Measurements from ENCODE around the gene MRPS7.

- TF ChIP-seq, protein P1, sequence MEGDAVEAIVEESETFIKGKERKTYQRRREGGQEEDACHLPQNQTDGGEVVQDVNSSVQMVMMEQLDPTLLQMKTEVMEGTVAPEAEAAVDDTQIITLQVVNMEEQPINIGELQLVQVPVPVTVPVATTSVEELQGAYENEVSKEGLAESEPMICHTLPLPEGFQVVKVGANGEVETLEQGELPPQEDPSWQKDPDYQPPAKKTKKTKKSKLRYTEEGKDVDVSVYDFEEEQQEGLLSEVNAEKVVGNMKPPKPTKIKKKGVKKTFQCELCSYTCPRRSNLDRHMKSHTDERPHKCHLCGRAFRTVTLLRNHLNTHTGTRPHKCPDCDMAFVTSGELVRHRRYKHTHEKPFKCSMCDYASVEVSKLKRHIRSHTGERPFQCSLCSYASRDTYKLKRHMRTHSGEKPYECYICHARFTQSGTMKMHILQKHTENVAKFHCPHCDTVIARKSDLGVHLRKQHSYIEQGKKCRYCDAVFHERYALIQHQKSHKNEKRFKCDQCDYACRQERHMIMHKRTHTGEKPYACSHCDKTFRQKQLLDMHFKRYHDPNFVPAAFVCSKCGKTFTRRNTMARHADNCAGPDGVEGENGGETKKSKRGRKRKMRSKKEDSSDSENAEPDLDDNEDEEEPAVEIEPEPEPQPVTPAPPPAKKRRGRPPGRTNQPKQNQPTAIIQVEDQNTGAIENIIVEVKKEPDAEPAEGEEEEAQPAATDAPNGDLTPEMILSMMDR (conservative IDR thresholded peaks at IDR 0.05 in 1 of 2, IDR thresholded peaks at IDR 0.05 in 1 of 2; ENCODE audit: low read depth in 1 of 2, low read length in 2 of 2): peak; percentile 3 to 20
- TF ChIP-seq EZH2 (IDR thresholded peaks at IDR 0.05; ENCODE audit: low read length, missing control alignments): no peak
These were observed 27.6 kb downstream of the MRPS7 start, which contains the start of gene SLC25A19 for GRCh38 chr17:75289115-75289831.

Data from fibroblast of lung (primary cell).